Suprapubic skin (tissue), 4 donors: Measurements from ENCODE around the gene KIF6.

Source experiments
- EP300 ChIP-seq: sonication (generic); formaldehyde crosslinking; IDR thresholded peaks from one replicate; pipeline ENCODE4 v1.6.1; 2017; ENCODE audit warnings: antibody characterized with exemption
- POLR2AphosphoS5 ChIP-seq, 3 donors: sonication (generic); formaldehyde crosslinking; IDR thresholded peaks; one replicate each; pipeline ENCODE4 v1.6.1; 2017; ENCODE audit warnings: antibody characterized with exemption in 3 of 3
- TF ChIP-seq, protein P1 (sequence below), 2 donors: fragments of 200-600 bp in 1 of 2; fragments of 450-650 bp in 1 of 2; sonication (generic) in 1 of 2; IDR thresholded peaks; one replicate each; pipeline ENCODE4 v1.5.1; 2016 to 2019; ENCODE audit warnings: antibody characterized with exemption in 2 of 2, mild to moderate bottlenecking in 1 of 2, moderate library complexity in 1 of 2

DNA sequence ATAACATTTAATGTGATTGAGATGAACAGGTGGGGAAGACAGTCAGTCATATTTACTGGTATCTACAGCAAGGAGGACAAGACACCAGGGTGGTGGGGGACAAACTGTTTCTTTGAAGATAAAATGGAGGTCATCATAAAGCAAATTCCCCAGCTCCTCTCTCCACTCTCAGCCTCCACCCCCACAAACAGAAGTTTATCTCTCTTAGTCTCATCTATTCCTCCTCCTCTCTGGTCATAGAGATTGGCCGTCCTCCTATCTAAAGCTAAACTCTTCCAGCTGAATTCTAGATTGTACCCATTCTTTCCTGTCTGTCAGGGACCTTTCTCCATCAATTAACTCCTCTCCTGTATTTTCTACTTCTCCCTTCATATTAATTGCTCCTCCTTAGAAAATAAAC, 71.1 kb downstream of the KIF6 start:
- TF ChIP-seq, protein P1, sequence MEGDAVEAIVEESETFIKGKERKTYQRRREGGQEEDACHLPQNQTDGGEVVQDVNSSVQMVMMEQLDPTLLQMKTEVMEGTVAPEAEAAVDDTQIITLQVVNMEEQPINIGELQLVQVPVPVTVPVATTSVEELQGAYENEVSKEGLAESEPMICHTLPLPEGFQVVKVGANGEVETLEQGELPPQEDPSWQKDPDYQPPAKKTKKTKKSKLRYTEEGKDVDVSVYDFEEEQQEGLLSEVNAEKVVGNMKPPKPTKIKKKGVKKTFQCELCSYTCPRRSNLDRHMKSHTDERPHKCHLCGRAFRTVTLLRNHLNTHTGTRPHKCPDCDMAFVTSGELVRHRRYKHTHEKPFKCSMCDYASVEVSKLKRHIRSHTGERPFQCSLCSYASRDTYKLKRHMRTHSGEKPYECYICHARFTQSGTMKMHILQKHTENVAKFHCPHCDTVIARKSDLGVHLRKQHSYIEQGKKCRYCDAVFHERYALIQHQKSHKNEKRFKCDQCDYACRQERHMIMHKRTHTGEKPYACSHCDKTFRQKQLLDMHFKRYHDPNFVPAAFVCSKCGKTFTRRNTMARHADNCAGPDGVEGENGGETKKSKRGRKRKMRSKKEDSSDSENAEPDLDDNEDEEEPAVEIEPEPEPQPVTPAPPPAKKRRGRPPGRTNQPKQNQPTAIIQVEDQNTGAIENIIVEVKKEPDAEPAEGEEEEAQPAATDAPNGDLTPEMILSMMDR (IDR thresholded peaks at IDR 0.05), result no peak
- TF ChIP-seq POLR2AphosphoS5 (IDR thresholded peaks at IDR 0.05) (no peak), EP300 (no peak)
